Activated CD4-positive, CD25-positive, alpha-beta regulatory T cell treated with anti-CD3 and anti-CD28 coated beads, Interleukin-2, amount 50 U/mL, for 16 hours (primary cell): ENCODE results near the gene ZNF468.
"Not testable (repeated sequence)": the region's sequence is repeated elsewhere in the genome, so short reads cannot be mapped to it uniquely, and the experiment has no call there.

Source experiments
- DNase-seq: peaks from one replicate; pipeline ENCODE4 v3.0.0-alpha.2; 2020; ENCODE audit warnings: low read depth, low spot score

The ZNF468 gene

GRCh38 chr19:52825765-52826164 lies 31.7 kb downstream of the ZNF468 start:
- no peak for DNase-seq

DNA sequence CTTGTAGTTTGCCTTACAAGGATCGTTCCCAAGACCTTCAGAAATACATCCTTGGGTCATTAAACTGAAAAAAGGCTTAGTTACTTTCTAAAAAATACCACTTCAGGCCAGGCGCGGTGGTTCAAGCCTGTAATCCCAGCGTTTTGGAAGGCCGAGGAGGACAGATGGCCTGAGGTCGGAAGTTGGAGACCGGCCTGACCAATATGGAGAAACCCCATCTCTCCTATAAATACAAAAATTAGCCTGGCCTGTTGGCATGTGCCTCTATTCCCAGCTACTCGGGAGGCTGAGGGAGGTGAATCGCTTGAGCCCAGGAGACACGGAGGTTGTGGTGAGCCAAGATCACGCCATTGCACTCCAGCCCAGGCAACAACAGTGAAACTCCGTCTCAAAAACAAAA lies 33.7 kb downstream of the ZNF468 start:
- DNase-seq = no peak

GRCh38 chr19:52821204-52821960 lies 36.0 kb downstream of the ZNF468 start, which contains the start of gene ZNF28:
Gene ZNF28 (minus strand): TSS chr19:52821633. CDS start chr19:52817958, 3,675 bp downstream.
- peak; percentile 30 for DNase-seq

- not testable (repeated sequence) for DNase-seq
Measured at GRCh38 chr19:52820472-52821203, 36.8 kb downstream of the ZNF468 start.

DNA sequence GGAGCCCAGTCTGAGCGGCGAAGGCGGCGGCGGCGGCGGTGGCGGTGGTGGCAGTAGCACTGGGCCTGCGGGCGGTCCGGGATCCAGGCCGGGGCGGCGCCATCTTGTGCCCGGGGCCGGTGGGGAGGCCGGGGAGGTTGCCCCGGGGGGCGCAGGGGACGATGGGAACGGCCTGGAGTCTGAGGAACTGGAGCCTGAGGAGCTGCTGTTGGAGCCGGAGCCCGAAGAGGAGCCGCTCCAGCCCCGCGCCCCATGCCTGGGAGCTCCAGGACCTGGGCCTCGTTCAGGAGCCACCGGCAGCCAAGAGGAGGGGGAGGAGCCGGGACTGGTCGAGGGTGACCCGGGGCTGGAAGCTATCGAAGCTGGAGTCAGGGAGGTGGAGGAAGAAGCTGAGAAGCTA lies 47.6 kb downstream of the ZNF468 start:
- DNase-seq = no peak

GRCh38 chr19:52799950-52800640 lies 57.3 kb downstream of the ZNF468 start:
- not testable (repeated sequence) for DNase-seq

GRCh38 chr19:52789440-52789839 lies 68.0 kb downstream of the ZNF468 start:
- DNase-seq = no peak
